ENCODE results near the gene HEXB.

- TF ChIP-seq POLR2A (IDR thresholded peaks at IDR 0.05) = no peak
- TF ChIP-seq, protein P1, sequence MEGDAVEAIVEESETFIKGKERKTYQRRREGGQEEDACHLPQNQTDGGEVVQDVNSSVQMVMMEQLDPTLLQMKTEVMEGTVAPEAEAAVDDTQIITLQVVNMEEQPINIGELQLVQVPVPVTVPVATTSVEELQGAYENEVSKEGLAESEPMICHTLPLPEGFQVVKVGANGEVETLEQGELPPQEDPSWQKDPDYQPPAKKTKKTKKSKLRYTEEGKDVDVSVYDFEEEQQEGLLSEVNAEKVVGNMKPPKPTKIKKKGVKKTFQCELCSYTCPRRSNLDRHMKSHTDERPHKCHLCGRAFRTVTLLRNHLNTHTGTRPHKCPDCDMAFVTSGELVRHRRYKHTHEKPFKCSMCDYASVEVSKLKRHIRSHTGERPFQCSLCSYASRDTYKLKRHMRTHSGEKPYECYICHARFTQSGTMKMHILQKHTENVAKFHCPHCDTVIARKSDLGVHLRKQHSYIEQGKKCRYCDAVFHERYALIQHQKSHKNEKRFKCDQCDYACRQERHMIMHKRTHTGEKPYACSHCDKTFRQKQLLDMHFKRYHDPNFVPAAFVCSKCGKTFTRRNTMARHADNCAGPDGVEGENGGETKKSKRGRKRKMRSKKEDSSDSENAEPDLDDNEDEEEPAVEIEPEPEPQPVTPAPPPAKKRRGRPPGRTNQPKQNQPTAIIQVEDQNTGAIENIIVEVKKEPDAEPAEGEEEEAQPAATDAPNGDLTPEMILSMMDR (IDR thresholded peaks at IDR 0.05) = no peak
These were observed 80.9 kb downstream of the HEXB start for GRCh38 chr5:74765929-74766328.
